ENCODE measurements around the gene RYR2.
"Not testable (repeated sequence)": the region's sequence is repeated elsewhere in the genome, so short reads cannot be mapped to it uniquely, and the experiment has no call there.

DNA sequence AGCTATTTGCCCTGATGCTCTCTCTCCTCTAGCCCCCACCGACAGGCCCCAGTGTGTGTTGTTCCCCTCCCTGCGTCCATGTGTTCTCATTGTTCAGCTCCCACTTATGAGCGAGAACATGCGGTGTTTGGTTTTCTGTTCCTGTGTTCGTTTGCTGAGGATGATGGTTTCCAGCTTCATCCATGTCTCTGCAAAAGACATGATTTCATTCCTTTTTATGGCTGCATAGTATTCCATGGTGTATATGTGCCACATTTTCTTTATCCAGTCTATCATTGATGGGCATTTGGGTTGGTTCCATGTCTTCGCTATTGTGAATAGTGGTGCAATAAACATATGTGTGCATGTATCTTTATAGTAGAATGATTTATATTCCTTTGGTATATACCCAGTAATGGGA is 110.0 kb downstream of the RYR2 start:
- TF ChIP-seq, protein P1, sequence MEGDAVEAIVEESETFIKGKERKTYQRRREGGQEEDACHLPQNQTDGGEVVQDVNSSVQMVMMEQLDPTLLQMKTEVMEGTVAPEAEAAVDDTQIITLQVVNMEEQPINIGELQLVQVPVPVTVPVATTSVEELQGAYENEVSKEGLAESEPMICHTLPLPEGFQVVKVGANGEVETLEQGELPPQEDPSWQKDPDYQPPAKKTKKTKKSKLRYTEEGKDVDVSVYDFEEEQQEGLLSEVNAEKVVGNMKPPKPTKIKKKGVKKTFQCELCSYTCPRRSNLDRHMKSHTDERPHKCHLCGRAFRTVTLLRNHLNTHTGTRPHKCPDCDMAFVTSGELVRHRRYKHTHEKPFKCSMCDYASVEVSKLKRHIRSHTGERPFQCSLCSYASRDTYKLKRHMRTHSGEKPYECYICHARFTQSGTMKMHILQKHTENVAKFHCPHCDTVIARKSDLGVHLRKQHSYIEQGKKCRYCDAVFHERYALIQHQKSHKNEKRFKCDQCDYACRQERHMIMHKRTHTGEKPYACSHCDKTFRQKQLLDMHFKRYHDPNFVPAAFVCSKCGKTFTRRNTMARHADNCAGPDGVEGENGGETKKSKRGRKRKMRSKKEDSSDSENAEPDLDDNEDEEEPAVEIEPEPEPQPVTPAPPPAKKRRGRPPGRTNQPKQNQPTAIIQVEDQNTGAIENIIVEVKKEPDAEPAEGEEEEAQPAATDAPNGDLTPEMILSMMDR (IDR thresholded peaks at IDR 0.05) = not testable (repeated sequence)
- not testable (repeated sequence) for TF ChIP-seq EZH2 (IDR thresholded peaks at IDR 0.05; ENCODE audit: borderline replicate concordance, insufficient read depth, low read depth, low read length, poor library complexity, severe bottlenecking)
